Liver (tissue), 9 donors: ENCODE measurements around the gene HSDL2. TPM values are rescaled to one million over a fixed set of nuclear protein-coding genes. Genes with fewer than 3 reads are reported as not detected.

Experiments
- DNase-seq: peaks from one replicate; pipeline ENCODE4 v3.0.0-alpha.2; 2017; ENCODE audit warnings: low spot score
- H3K27ac ChIP-seq, 2 donors: one replicate each; pipeline ENCODE4 v1.7.0; 2013; ENCODE audit warnings: inconsistent platforms in 2 of 2, low read length in 2 of 2, control low read depth in 1 of 2, low read depth in 1 of 2, mild to moderate bottlenecking in 1 of 2
- H3K27me3 ChIP-seq, 4 donors: one replicate each; pipeline versions ENCODE4 v1.6.1 to v1.7.0; 2013; ENCODE audit warnings: low read length in 3 of 4, inconsistent platforms in 1 of 4, mild to moderate bottlenecking in 1 of 4, moderate library complexity in 1 of 4; ENCODE audit not compliant: control insufficient read depth in 4 of 4, insufficient read depth in 4 of 4
- H3K36me3 ChIP-seq, 4 donors: one replicate each; pipeline versions ENCODE4 v1.6.1 to v1.7.0; 2013; ENCODE audit warnings: low read length in 3 of 4, mild to moderate bottlenecking in 3 of 4, low read depth in 1 of 4, moderate library complexity in 1 of 4; ENCODE audit not compliant: control insufficient read depth in 4 of 4, insufficient read depth in 3 of 4
- H3K4me1 ChIP-seq, 4 donors: one replicate each; pipeline versions ENCODE4 v1.6.1 to v1.7.0; 2013; ENCODE audit warnings: low read length in 3 of 4, mild to moderate bottlenecking in 3 of 4, moderate library complexity in 1 of 4; ENCODE audit not compliant: control insufficient read depth in 4 of 4, insufficient read depth in 4 of 4
- H3K4me3 ChIP-seq, 3 donors: one replicate each; pipeline versions ENCODE4 v1.6.1 to v1.7.0; 2013; ENCODE audit warnings: low read length in 3 of 3, control low read depth in 1 of 3, low read depth in 1 of 3, mild to moderate bottlenecking in 1 of 3
- H3K9ac ChIP-seq, 2 donors: one replicate each; pipeline ENCODE4 v1.7.0; 2013; ENCODE audit warnings: low read length in 2 of 2, mild to moderate bottlenecking in 2 of 2, moderate library complexity in 2 of 2, control low read depth in 1 of 2, low read depth in 1 of 2
- H3K9me3 ChIP-seq, 4 donors: one replicate each; pipeline versions ENCODE4 v1.6.1 to v1.7.0; 2013; ENCODE audit warnings: low read length in 3 of 4; ENCODE audit not compliant: control insufficient read depth in 4 of 4
- CTCF ChIP-seq: fragments of 150-350 bp; IDR thresholded peaks from 2 replicates; pipeline ENCODE4 v1.5.1; 2017; ENCODE audit warnings: improper control_type of control experiment, low read depth, low read length; ENCODE audit not compliant: missing input control
- EGR1 ChIP-seq, 2 donors: IDR thresholded peaks; 2 replicates each; pipeline ENCODE4 v1.6.1; 2016 to 2018; ENCODE audit warnings: antibody characterized with exemption in 2 of 2, low read depth in 2 of 2
- FOXA1 ChIP-seq: IDR thresholded peaks from 2 replicates; pipeline ENCODE4 v1.6.1; 2016; ENCODE audit warnings: antibody characterized with exemption
- FOXA2 ChIP-seq: IDR thresholded peaks from 2 replicates; pipeline ENCODE4 v1.6.1; 2016; ENCODE audit warnings: antibody characterized with exemption
- GABPA ChIP-seq, 2 donors: IDR thresholded peaks in 1 of 2; conservative IDR thresholded peaks in 1 of 2; 2 replicates each; pipeline ENCODE4 v1.6.1; 2016; ENCODE audit warnings: antibody characterized with exemption in 2 of 2, mild to moderate bottlenecking in 1 of 2, moderate library complexity in 1 of 2
- HNF4A ChIP-seq, 2 donors: conservative IDR thresholded peaks; 2 replicates each; pipeline ENCODE4 v1.6.1; 2016; ENCODE audit warnings: antibody characterized with exemption in 2 of 2, mild to moderate bottlenecking in 2 of 2
- HNF4G ChIP-seq: IDR thresholded peaks from 2 replicates; pipeline ENCODE4 v1.6.1; 2016; ENCODE audit warnings: antibody characterized with exemption
- JUND ChIP-seq, 2 donors: IDR thresholded peaks; 2 replicates each; pipeline ENCODE4 v1.6.1; 2016; ENCODE audit warnings: antibody characterized with exemption in 2 of 2
- MAX ChIP-seq: IDR thresholded peaks from 2 replicates; pipeline ENCODE4 v1.6.1; 2016; ENCODE audit warnings: antibody characterized with exemption
- NR2F2 ChIP-seq: IDR thresholded peaks from 2 replicates; pipeline ENCODE4 v1.6.1; 2016; ENCODE audit warnings: antibody characterized with exemption
- RAD21 ChIP-seq, 2 donors: IDR thresholded peaks; 2 replicates each; pipeline ENCODE4 v1.6.1; 2016; ENCODE audit warnings: antibody characterized with exemption in 2 of 2, mild to moderate bottlenecking in 2 of 2
- RXRA ChIP-seq, 2 donors: IDR thresholded peaks; 2 replicates each; pipeline ENCODE4 v1.6.1; 2017 to 2018; ENCODE audit warnings: antibody characterized with exemption in 2 of 2, mild to moderate bottlenecking in 1 of 2
- SP1 ChIP-seq: IDR thresholded peaks from 2 replicates; pipeline ENCODE4 v1.6.1; 2018; ENCODE audit warnings: antibody characterized with exemption, mild to moderate bottlenecking
- TAF1 ChIP-seq: conservative IDR thresholded peaks from 2 replicates; pipeline ENCODE4 v1.6.1; 2016; ENCODE audit warnings: antibody characterized with exemption, mild to moderate bottlenecking
- YY1 ChIP-seq: IDR thresholded peaks from 2 replicates; pipeline ENCODE4 v1.6.1; 2016; ENCODE audit warnings: antibody characterized with exemption, mild to moderate bottlenecking
- WGBS: extraction: QIAGEN DNeasy Blood & Tissue Kit; methylation state at CpG from one replicate; pipeline ENCODE4 v1.1.7; 2013; 5-methylcytosine and 5-hydroxymethylcytosine counted together
- polyA plus RNA-seq, 2 donors: library from polyadenylated mRNA; stranded (reverse) in 1 of 2; unstranded in 1 of 2; fragments of 200-250 nt in 1 of 2; fragments of >200 nt in 1 of 2; fragmentation: Nextera tagmentation in 1 of 2; extraction: Ambion mirVana in 1 of 2; gene quantifications; one replicate each; pipeline versions ENCODE4 v1.2.1 to v1.2.3, GENCODE V29; 2013 to 2015
- total RNA-seq, 2 donors: library from RNA; depleted of rRNA; stranded (reverse); fragments of >200 nt; gene quantifications; one replicate each; pipeline ENCODE4 v1.2.3, GENCODE V29; 2014
- TF ChIP-seq, protein P1 (sequence below): IDR thresholded peaks from 2 replicates; pipeline ENCODE4 v1.6.1; 2016; ENCODE audit warnings: antibody characterized with exemption
- TF ChIP-seq, protein P2 (sequence below): IDR thresholded peaks from 2 replicates; pipeline ENCODE4 v1.6.1; 2016; ENCODE audit warnings: antibody characterized with exemption, mild to moderate bottlenecking
- TF ChIP-seq, protein P3 (sequence below): IDR thresholded peaks from 2 replicates; pipeline ENCODE4 v1.6.1; 2016; ENCODE audit warnings: antibody characterized with exemption
- donor health status: healthy.
- donor health status: healthy.
- donor health status: healthy.
- donor health status: healthy.
- donor health status: healthy.

HSDL2 gene
- total and polyA plus RNA-seq, 4 donors, result 26.1 to 135 (median 79.6) TPM

DNA sequence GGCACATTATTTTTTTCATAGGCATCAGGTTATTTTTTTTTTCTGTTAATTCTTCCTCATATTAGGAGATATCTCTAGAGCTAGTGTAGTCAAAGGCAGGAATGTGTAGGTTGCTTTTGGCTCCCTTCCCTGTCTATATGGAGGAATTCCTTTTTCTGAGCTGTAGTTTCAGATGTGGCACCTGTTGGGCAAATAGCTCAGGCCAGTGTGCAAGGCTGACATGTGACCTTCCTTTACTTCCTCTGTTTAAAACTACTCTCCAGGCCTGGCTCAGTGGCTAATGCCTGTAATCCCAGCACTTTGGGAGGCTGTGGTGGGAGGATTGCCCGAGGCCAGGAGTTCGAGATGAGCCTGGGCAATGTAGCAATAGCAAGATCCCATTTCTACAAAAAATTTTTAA, 66.2 kb downstream of the HSDL2 start:
- TF ChIP-seq, protein P1, sequence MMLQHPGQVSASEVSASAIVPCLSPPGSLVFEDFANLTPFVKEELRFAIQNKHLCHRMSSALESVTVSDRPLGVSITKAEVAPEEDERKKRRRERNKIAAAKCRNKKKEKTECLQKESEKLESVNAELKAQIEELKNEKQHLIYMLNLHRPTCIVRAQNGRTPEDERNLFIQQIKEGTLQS, result no peak
- TF ChIP-seq HNF4A (conservative IDR thresholded peaks at IDR 0.05) (no peak), JUND (IDR thresholded peaks at IDR 0.05) (no peak), YY1 (no peak), HNF4G (no peak), NR2F2 (no peak), RXRA (IDR thresholded peaks at IDR 0.05) (no peak), FOXA2 (no peak), FOXA1 (no peak), EGR1 (IDR thresholded peaks at IDR 0.05; ENCODE audit: low read depth in 2 of 2) (no peak), GABPA (IDR thresholded peaks at IDR 0.05 in 1 of 2, conservative IDR thresholded peaks at IDR 0.05 in 1 of 2) (no peak), TAF1 (no peak), SP1 (no peak), CTCF (no peak), MAX (no peak), RAD21 (IDR thresholded peaks at IDR 0.05) (no peak)
- TF ChIP-seq, protein P2, sequence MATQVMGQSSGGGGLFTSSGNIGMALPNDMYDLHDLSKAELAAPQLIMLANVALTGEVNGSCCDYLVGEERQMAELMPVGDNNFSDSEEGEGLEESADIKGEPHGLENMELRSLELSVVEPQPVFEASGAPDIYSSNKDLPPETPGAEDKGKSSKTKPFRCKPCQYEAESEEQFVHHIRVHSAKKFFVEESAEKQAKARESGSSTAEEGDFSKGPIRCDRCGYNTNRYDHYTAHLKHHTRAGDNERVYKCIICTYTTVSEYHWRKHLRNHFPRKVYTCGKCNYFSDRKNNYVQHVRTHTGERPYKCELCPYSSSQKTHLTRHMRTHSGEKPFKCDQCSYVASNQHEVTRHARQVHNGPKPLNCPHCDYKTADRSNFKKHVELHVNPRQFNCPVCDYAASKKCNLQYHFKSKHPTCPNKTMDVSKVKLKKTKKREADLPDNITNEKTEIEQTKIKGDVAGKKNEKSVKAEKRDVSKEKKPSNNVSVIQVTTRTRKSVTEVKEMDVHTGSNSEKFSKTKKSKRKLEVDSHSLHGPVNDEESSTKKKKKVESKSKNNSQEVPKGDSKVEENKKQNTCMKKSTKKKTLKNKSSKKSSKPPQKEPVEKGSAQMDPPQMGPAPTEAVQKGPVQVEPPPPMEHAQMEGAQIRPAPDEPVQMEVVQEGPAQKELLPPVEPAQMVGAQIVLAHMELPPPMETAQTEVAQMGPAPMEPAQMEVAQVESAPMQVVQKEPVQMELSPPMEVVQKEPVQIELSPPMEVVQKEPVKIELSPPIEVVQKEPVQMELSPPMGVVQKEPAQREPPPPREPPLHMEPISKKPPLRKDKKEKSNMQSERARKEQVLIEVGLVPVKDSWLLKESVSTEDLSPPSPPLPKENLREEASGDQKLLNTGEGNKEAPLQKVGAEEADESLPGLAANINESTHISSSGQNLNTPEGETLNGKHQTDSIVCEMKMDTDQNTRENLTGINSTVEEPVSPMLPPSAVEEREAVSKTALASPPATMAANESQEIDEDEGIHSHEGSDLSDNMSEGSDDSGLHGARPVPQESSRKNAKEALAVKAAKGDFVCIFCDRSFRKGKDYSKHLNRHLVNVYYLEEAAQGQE, result no peak
- TF ChIP-seq, protein P3, sequence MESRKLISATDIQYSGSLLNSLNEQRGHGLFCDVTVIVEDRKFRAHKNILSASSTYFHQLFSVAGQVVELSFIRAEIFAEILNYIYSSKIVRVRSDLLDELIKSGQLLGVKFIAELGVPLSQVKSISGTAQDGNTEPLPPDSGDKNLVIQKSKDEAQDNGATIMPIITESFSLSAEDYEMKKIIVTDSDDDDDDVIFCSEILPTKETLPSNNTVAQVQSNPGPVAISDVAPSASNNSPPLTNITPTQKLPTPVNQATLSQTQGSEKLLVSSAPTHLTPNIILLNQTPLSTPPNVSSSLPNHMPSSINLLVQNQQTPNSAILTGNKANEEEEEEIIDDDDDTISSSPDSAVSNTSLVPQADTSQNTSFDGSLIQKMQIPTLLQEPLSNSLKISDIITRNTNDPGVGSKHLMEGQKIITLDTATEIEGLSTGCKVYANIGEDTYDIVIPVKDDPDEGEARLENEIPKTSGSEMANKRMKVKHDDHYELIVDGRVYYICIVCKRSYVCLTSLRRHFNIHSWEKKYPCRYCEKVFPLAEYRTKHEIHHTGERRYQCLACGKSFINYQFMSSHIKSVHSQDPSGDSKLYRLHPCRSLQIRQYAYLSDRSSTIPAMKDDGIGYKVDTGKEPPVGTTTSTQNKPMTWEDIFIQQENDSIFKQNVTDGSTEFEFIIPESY, result no peak
- H3K9me3 ChIP-seq, result no peaks in the 10 kb centered on the region
- 98% methylated on average over 2 of the region's 2 CpGs for WGBS
- peaks cover 4 to 21% (median 10%) of the 10 kb centered on the region in 4 donors for H3K36me3 ChIP-seq
- H3K4me3 ChIP-seq, result no peak overlapping the region
- no peak overlapping the region for H3K27ac ChIP-seq
- no peak overlapping the region for H3K9ac ChIP-seq
- DNase-seq, result no peak
- H3K27me3 ChIP-seq, result no peaks in the 10 kb centered on the region
- H3K4me1 ChIP-seq, result no peaks in the 10 kb centered on the region
